Large intestine (tissue), 3 donors: ENCODE data around the gene C1QL2. TPM values are rescaled to one million over a fixed set of nuclear protein-coding genes. Genes with fewer than 3 reads are reported as not detected.

Experiments
- DNase-seq, 2 donors: peaks; one replicate each; pipeline versions ENCODE4 v3.0.0 to v3.0.0-alpha.2; 2013
- H3K27ac ChIP-seq: one replicate; pipeline ENCODE4 v1.5.1; 2013; ENCODE audit warnings: low read length
- H3K27me3 ChIP-seq: 2 replicates; pipeline ENCODE4 v1.6.1; 2013; ENCODE audit warnings: low read length; ENCODE audit not compliant: control insufficient read depth, insufficient read depth
- H3K36me3 ChIP-seq: 2 replicates; pipeline ENCODE4 v1.6.1; 2013; ENCODE audit warnings: low read length; ENCODE audit not compliant: control insufficient read depth, insufficient read depth
- H3K4me1 ChIP-seq: one replicate; pipeline ENCODE4 v1.6.1; 2013; ENCODE audit warnings: low read length; ENCODE audit not compliant: control insufficient read depth, insufficient read depth
- H3K4me3 ChIP-seq: one replicate; pipeline ENCODE4 v1.5.1; 2013; ENCODE audit warnings: low read length
- H3K9me3 ChIP-seq: one replicate; pipeline ENCODE4 v1.6.1; 2013; ENCODE audit warnings: mild to moderate bottlenecking, low read depth, low read length, moderate library complexity; ENCODE audit not compliant: control insufficient read depth
- WGBS: methylation state at CpG from one replicate; pipeline ENCODE4 v1.1.5; 2013; ENCODE audit warnings: low lambda C conversion rate; ENCODE audit not compliant: insufficient coverage; 5-methylcytosine and 5-hydroxymethylcytosine counted together
- polyA plus RNA-seq: library from polyadenylated mRNA; unstranded; fragments of 120-200 nt; gene quantifications from one replicate; pipeline ENCODE4 v1.2.1, GENCODE V29; 2013

C1QL2 gene
- polyA plus RNA-seq, 1 donor: 0.18 TPM

DNA sequence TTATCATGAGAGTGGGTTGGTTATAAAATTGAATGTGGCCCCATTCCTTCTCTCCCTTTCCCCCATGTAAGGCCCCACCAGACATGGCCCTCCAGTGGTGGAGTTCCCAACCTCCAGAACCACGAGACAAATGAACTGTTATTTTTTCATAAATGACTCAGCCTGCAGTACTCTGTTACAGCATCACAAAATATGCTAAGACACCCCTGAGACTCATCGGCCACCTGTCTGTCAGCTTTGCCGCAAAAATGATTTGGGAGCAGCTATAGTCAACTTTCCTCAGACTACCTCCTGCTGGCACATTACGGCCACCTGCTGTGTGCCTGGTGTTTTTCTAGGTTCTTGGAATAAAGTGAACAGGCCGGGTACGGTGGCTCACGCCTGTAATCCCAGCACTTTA lies 21.4 kb upstream of the C1QL2 start:
- no peak overlapping the region for H3K27ac ChIP-seq
- no peak for DNase-seq
- no peaks in the 10 kb centered on the region for H3K9me3 ChIP-seq
- no CpG with 5 or more reads among the region's 7 CpGs for WGBS
- no peaks in the 10 kb centered on the region for H3K36me3 ChIP-seq
- no peaks in the 10 kb centered on the region for H3K4me1 ChIP-seq
- no peak overlapping the region for H3K4me3 ChIP-seq
- H3K27me3 ChIP-seq: no peaks in the 10 kb centered on the region

DNA sequence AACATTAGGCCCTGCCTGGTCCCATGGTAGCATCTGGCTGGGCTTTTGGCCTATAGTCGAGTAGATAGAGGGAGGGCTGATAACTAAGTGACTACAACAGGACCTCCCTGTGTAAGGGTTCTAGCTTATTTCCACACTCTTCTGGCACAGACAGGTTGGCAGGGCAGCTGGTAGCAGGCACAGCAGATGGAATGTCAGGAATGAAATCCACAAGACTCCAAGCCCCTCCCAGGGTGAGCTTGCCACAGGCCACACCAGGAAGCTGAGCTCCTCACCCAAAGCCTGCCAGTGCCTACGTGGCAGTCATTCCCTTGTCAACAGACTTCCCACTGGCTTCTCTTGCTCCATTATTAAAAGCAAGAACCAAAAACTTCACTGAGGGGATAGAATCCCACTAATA lies 20.7 kb upstream of the C1QL2 start:
- WGBS: no CpG with 5 or more reads among the region's 2 CpGs
- Histone ChIP-seq H3K27ac (no peak overlapping the region), H3K36me3 (no peaks in the 10 kb centered on the region), H3K4me3 (no peak overlapping the region), H3K9me3 (no peaks in the 10 kb centered on the region), H3K27me3 (no peaks in the 10 kb centered on the region), H3K4me1 (no peaks in the 10 kb centered on the region)
- no peak for DNase-seq

GRCh38 chr2:119178776-119179175 lies 20.2 kb upstream of the C1QL2 start:
- no peaks in the 10 kb centered on the region for H3K9me3 ChIP-seq
- WGBS: no CpG with 5 or more reads among the region's 6 CpGs
- no peak overlapping the region for H3K27ac ChIP-seq
- no peak overlapping the region for H3K4me3 ChIP-seq
- no peak for DNase-seq
- H3K36me3 ChIP-seq: no peaks in the 10 kb centered on the region
- H3K4me1 ChIP-seq: no peaks in the 10 kb centered on the region
- H3K27me3 ChIP-seq: no peaks in the 10 kb centered on the region

DNA sequence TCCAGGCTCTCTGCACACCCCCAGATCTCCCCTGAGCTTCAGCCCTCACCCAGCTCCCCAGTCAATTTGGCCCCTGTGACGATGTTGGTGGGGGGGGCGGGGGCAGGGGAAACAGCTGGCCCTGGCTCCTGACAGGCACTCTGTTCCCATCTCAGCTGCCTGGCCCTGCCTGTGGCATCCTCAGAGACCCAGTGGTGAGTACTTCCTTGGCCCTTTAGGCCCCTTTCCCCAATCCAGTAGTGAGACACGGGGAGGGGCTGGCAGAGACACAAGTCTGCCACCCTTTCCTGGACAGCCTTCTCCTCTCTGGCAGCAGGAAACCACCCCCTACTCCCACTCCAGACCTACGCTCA lies 19.3 kb upstream of the C1QL2 start:
- WGBS: no CpG with 5 or more reads among the region's 4 CpGs
- Histone ChIP-seq H3K36me3 (no peaks in the 10 kb centered on the region), H3K4me3 (no peak overlapping the region), H3K27me3 (no peaks in the 10 kb centered on the region), H3K27ac (no peak overlapping the region), H3K9me3 (no peaks in the 10 kb centered on the region), H3K4me1 (no peaks in the 10 kb centered on the region)
- DNase-seq: no peak

DNA sequence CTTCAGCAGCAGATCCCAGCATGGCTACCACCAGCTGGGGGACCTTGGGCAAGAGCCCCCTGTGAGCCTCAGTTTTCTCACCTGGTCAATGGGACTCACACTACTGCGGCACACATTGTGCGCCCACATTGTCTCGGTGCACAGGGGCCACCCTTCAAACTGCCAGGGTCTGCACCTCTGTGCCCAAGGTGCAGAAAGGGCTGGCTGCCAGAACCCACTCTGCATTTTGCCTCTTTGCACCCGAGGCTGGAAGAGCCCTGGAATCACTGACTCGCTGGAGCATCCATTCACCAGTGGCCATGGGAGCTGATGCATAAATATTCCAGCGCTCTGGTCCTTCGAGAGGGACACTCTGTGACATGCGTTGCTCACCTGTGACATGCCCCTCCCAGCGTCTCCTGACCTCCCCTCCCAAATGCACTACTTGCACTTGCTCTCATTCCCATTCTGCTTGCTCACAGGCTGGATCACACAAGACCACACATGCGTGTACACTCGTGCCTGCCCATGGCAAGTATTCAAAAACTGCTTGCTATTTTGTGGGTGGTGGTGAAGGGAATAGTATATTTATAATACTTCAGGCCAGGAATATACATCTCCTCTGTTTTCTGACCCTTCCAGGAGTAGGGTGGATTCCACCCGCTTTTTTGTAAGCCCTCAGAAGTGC lies 18.8 kb upstream of the C1QL2 start:
- Histone ChIP-seq H3K36me3 (no peaks in the 10 kb centered on the region), H3K4me3 (no peak overlapping the region), H3K9me3 (no peaks in the 10 kb centered on the region), H3K4me1 (no peaks in the 10 kb centered on the region), H3K27ac (no peak overlapping the region), H3K27me3 (no peaks in the 10 kb centered on the region)
- DNase-seq: no peak
- 80% methylated on average over 2 of the region's 12 CpGs for WGBS

DNA sequence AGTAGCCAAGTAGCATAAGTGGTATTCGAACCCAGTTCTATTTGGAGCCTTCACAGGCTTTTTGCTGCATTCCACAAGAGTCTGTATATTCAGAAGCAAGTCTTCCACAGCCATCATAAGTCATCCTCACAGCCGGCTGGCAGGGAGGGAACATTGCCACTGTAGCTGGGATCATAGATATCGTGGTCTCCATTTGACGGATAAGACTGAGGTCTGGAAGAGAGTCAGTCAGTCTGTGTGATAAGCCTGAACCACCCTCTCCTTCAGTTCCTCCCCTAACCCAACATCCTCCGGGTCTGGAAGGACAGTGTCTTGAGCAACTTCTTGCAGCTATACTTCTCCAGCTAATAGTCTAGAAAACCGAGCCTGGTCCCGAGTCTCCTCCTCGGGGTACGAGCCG lies 17.0 kb upstream of the C1QL2 start:
- H3K4me3 ChIP-seq: no peak overlapping the region
- no peak for DNase-seq
- H3K9me3 ChIP-seq: no peaks in the 10 kb centered on the region
- H3K27ac ChIP-seq: no peak overlapping the region
- no peaks in the 10 kb centered on the region for H3K36me3 ChIP-seq
- H3K27me3 ChIP-seq: no peaks in the 10 kb centered on the region
- WGBS: no CpG with 5 or more reads among the region's 10 CpGs
- no peaks in the 10 kb centered on the region for H3K4me1 ChIP-seq

DNA sequence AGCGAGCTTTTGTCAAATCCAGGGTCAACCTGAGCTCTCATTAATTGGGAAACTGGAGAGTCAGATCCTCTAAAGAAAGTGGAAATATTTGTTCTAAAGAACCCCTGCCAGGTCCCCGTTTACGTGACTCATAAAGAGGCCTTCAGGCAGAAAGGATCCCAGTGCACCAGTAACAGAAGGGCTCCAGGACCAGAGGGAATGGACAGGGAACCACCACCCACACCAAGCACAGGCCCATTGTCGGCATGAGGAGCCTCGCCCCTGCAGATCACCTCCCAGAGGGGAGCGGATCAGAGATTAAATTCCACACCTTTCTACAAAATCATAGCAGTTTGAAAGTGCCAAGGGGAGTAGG lies 16.4 kb upstream of the C1QL2 start:
- Histone ChIP-seq H3K27me3 (no peaks in the 10 kb centered on the region), H3K27ac (no peak overlapping the region), H3K9me3 (no peaks in the 10 kb centered on the region), H3K4me1 (no peaks in the 10 kb centered on the region), H3K36me3 (no peaks in the 10 kb centered on the region), H3K4me3 (no peak overlapping the region)
- no peak for DNase-seq
- 100% methylated on average over 1 of the region's 6 CpGs for WGBS

DNA sequence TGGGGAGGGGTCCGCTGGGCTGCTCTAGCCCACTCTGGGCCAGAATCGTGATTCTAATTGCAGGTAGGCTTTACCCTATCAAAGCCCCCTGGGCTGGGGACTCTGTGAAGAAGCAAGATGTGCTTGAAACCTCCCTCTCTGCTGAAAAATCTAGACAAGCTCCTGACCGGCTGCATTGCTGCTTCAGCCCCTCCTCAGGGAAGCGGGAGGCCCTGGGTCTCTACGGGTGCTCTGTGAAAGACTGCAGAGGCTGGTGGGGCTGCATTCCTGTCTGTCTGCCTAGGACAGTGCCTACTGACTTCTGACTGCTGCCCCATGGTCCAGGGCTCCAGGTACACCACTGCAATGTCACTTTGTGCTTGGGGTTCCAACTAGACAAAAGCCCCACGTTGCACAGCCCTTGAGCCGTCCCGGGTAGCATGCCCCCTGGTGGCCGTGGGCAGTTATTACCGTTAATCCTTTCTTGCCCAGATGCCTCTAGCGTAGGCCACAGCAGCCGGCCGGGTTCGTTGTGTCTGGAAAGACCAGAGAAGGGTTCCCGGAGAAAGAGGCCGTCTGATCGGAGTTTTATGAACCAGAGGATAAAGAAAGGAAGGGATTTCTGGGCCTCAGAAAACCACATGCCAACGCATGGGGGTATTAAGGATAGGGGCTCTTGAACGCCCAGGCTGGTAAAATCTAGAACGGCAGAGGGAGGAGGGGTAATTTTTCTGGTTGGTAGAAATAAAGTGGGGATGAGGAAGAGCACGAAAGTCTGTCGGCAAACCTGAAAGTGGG lies 15.9 kb upstream of the C1QL2 start:
- H3K9me3 ChIP-seq: no peaks in the 10 kb centered on the region
- H3K27ac ChIP-seq: no peak overlapping the region
- H3K27me3 ChIP-seq: no peaks in the 10 kb centered on the region
- no peak for DNase-seq
- 100% methylated on average over 2 of the region's 22 CpGs for WGBS
- no peak overlapping the region for H3K4me3 ChIP-seq
- no peaks in the 10 kb centered on the region for H3K4me1 ChIP-seq
- no peaks in the 10 kb centered on the region for H3K36me3 ChIP-seq

- Histone ChIP-seq H3K9me3 (no peaks in the 10 kb centered on the region), H3K4me1 (no peaks in the 10 kb centered on the region), H3K4me3 (no peak overlapping the region), H3K27ac (no peak overlapping the region), H3K36me3 (no peaks in the 10 kb centered on the region), H3K27me3 (no peaks in the 10 kb centered on the region)
- no CpG with 5 or more reads among the region's 14 CpGs for WGBS
- no peak for DNase-seq
These were observed 15.1 kb upstream of the C1QL2 start for GRCh38 chr2:119173556-119174060.

GRCh38 chr2:119170504-119170903 lies 12.0 kb upstream of the C1QL2 start:
- Histone ChIP-seq H3K27me3 (peaks cover 7% of the 10 kb centered on the region), H3K4me3 (no peak overlapping the region), H3K36me3 (no peaks in the 10 kb centered on the region), H3K9me3 (no peaks in the 10 kb centered on the region), H3K4me1 (no peaks in the 10 kb centered on the region), H3K27ac (no peak overlapping the region)
- DNase-seq: no peak
- no CpG with 5 or more reads among the region's 16 CpGs for WGBS

- Histone ChIP-seq H3K4me1 (no peaks in the 10 kb centered on the region), H3K4me3 (no peak overlapping the region), H3K9me3 (no peaks in the 10 kb centered on the region), H3K36me3 (no peaks in the 10 kb centered on the region), H3K27me3 (peaks cover 9% of the 10 kb centered on the region), H3K27ac (no peak overlapping the region)
- WGBS: 94% methylated on average over 3 of the region's 10 CpGs
- no peak for DNase-seq
These were observed 11.2 kb upstream of the C1QL2 start for GRCh38 chr2:119169717-119170116.
